ENCODE measurements around the gene CTSV.

GRCh38 chr9:97041898-97042297 lies 3.0 kb upstream of the CTSV start:
- TF ChIP-seq, protein P1, sequence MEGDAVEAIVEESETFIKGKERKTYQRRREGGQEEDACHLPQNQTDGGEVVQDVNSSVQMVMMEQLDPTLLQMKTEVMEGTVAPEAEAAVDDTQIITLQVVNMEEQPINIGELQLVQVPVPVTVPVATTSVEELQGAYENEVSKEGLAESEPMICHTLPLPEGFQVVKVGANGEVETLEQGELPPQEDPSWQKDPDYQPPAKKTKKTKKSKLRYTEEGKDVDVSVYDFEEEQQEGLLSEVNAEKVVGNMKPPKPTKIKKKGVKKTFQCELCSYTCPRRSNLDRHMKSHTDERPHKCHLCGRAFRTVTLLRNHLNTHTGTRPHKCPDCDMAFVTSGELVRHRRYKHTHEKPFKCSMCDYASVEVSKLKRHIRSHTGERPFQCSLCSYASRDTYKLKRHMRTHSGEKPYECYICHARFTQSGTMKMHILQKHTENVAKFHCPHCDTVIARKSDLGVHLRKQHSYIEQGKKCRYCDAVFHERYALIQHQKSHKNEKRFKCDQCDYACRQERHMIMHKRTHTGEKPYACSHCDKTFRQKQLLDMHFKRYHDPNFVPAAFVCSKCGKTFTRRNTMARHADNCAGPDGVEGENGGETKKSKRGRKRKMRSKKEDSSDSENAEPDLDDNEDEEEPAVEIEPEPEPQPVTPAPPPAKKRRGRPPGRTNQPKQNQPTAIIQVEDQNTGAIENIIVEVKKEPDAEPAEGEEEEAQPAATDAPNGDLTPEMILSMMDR (IDR thresholded peaks at IDR 0.05), result no peak
- TF ChIP-seq, protein P2, sequence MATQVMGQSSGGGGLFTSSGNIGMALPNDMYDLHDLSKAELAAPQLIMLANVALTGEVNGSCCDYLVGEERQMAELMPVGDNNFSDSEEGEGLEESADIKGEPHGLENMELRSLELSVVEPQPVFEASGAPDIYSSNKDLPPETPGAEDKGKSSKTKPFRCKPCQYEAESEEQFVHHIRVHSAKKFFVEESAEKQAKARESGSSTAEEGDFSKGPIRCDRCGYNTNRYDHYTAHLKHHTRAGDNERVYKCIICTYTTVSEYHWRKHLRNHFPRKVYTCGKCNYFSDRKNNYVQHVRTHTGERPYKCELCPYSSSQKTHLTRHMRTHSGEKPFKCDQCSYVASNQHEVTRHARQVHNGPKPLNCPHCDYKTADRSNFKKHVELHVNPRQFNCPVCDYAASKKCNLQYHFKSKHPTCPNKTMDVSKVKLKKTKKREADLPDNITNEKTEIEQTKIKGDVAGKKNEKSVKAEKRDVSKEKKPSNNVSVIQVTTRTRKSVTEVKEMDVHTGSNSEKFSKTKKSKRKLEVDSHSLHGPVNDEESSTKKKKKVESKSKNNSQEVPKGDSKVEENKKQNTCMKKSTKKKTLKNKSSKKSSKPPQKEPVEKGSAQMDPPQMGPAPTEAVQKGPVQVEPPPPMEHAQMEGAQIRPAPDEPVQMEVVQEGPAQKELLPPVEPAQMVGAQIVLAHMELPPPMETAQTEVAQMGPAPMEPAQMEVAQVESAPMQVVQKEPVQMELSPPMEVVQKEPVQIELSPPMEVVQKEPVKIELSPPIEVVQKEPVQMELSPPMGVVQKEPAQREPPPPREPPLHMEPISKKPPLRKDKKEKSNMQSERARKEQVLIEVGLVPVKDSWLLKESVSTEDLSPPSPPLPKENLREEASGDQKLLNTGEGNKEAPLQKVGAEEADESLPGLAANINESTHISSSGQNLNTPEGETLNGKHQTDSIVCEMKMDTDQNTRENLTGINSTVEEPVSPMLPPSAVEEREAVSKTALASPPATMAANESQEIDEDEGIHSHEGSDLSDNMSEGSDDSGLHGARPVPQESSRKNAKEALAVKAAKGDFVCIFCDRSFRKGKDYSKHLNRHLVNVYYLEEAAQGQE (IDR thresholded peaks at IDR 0.05; ENCODE audit: insufficient read depth in 1 of 2, low read depth in 2 of 2, low read length in 1 of 2), result no peak

All from Panc1 (cell line).